Adipocyte (in vitro differentiated cells): ENCODE results near the gene ABCG5.

Experiments
- DNase-seq: peaks from one replicate; pipeline ENCODE4 v3.0.0-alpha.2; 2015; ENCODE audit warnings: low read depth
- H3K27me3 ChIP-seq: replicated peaks from 2 replicates; pipeline ENCODE4 v1.7.0; 2013; ENCODE audit warnings: mild to moderate bottlenecking, low read length, moderate library complexity; ENCODE audit not compliant: control insufficient read depth, insufficient read depth
- H3K36me3 ChIP-seq: 2 replicates; pipeline ENCODE4 v1.7.0; 2013; ENCODE audit warnings: low read length, mild to moderate bottlenecking, moderate library complexity; ENCODE audit not compliant: control insufficient read depth, insufficient read depth, severe bottlenecking
- H3K4me1 ChIP-seq: 2 replicates; pipeline ENCODE4 v1.7.0; 2013; ENCODE audit warnings: mild to moderate bottlenecking, low read length, moderate library complexity; ENCODE audit not compliant: control insufficient read depth, insufficient read depth
- H3K4me3 ChIP-seq: 2 replicates; pipeline ENCODE4 v1.7.0; 2013; ENCODE audit warnings: mild to moderate bottlenecking, low read length, moderate library complexity
- H3K9ac ChIP-seq: 2 replicates; pipeline ENCODE4 v1.7.0; 2013; ENCODE audit warnings: mild to moderate bottlenecking, low read length, moderate library complexity
- H3K9me3 ChIP-seq: 2 replicates; pipeline ENCODE4 v1.7.0; 2013; ENCODE audit warnings: mild to moderate bottlenecking, low read length, moderate library complexity; ENCODE audit not compliant: control insufficient read depth

Gene ABCG5

DNA sequence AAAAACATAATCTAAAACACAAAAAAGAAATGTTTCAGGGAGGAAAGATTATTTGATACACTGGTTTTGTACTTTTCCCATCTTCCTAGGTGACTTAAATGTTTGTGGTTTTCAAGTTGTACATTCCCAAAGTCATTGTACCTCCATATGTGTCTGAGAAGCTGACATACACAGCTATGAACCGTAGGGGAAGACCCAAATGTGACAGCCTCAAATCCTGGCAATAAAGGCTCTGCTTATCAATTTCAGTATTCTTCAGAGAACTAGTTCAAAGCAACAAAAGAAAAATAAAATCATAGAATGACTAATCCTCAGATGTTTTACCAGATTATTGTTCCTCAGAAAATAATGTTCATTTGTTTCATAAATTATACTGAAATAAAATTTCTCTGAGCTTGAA, 62.3 kb downstream of the ABCG5 start:
- Histone ChIP-seq H3K4me3 (no peak overlapping the region), H3K36me3 (peaks cover 16% of the 10 kb centered on the region), H3K9ac (no peak overlapping the region), H3K9me3 (no peaks in the 10 kb centered on the region), H3K4me1 (peaks cover 4% of the 10 kb centered on the region), H3K27me3 (no peaks in the 10 kb centered on the region)
- DNase-seq = no peak

DNA sequence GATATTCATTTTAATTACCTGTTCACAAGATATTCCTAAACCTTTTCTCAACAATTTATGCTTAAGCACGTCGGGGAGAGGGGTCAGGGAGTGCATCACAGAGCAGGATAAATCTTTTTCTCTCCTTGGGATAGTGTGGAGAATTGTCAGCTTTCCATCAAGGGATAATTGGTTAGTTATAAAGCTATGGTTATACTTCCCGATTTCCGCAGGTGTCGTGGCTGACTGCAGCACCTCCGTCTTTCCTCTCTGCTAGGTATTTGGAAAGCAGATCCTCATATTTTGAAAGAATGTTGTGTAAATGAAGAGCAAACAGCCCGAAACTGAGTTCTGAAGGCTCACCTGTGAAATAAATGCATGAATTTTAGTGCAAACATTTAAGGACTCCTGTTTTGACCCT, 64.0 kb downstream of the ABCG5 start:
- no peak for DNase-seq
- H3K27me3 ChIP-seq = no peaks in the 10 kb centered on the region
- H3K4me1 ChIP-seq = peaks cover 4% of the 10 kb centered on the region
- peak overlapping the region; percentile 86 for H3K9ac ChIP-seq
- no peaks in the 10 kb centered on the region for H3K9me3 ChIP-seq
- peak overlapping the region; percentile 87 for H3K4me3 ChIP-seq
- H3K36me3 ChIP-seq = peaks cover 16% of the 10 kb centered on the region

DNA sequence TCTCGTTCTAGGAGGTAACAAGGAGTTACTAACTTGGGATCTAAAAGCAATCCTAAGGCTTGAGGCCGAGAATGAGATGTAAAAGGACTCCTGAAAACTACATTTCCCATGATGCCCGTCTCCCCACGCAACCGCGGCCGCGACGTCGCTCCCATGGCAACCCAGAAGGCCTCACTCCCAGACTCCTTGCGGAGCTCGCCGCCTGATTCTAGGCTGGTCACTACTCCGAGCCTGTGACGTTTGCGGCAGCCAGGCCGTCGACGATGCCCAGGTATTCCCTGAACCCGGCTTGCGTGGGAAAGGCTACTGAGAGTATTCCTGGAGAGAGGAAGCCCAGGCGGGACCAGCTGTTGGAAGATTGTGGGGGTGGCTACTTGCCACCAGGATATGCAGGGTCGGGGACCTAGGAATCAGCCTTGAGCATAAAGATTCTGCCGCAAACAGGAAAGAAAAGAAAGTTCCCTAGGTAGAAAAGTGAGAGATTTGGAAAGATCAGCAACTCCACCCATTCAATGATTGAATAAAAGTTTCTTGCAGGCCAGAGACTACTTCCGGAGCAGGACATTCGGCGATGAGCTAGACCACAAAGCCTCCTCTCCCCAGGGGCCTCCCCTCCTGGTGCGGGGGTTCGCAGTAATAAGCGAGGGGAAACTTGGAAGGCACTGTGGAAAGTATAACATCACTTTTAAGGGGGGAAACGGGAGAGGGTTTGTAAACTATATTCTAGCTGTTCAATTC, 64.6 kb downstream of the ABCG5 start, which contains the start of gene DYNC2LI1:
DYNC2LI1 (plus strand) TSS at position 164 of the 738 bp plus-strand sequence; CDS start at position 264, 100 bp downstream.
- Histone ChIP-seq H3K27me3 (no peaks in the 10 kb centered on the region), H3K36me3 (peaks cover 12% of the 10 kb centered on the region), H3K9me3 (no peaks in the 10 kb centered on the region), H3K9ac (peak within 1 kb of the TSS; percentile 86), H3K4me3 (peak within 1 kb of the TSS; percentile 87), H3K4me1 (peaks cover 4% of the 10 kb centered on the region)
- DNase-seq = peak; percentile 97

DNA sequence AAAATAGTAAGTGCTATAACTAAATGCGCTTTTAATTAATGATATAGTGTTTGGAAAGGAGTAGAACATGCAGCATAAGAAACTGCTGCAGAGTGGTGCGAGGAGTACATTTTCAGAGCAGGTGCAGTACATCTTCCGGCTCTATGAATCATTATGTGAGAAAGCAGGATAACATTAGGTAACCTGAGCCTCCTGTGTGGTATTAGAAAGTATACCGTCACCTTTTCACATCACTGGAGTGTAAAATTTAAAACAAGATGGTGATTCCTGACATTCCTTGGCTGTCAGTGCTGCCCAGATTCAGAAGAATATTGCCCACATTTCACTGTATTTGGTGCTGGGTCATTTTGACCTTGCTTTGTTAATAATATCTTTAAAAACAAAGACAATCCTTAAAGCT, 72.6 kb downstream of the ABCG5 start:
- Histone ChIP-seq H3K4me1 (peaks cover 19% of the 10 kb centered on the region), H3K36me3 (no peaks in the 10 kb centered on the region), H3K27me3 (no peaks in the 10 kb centered on the region), H3K9me3 (peaks cover 2% of the 10 kb centered on the region), H3K9ac (no peak overlapping the region), H3K4me3 (no peak overlapping the region)
- DNase-seq = no peak

DNA sequence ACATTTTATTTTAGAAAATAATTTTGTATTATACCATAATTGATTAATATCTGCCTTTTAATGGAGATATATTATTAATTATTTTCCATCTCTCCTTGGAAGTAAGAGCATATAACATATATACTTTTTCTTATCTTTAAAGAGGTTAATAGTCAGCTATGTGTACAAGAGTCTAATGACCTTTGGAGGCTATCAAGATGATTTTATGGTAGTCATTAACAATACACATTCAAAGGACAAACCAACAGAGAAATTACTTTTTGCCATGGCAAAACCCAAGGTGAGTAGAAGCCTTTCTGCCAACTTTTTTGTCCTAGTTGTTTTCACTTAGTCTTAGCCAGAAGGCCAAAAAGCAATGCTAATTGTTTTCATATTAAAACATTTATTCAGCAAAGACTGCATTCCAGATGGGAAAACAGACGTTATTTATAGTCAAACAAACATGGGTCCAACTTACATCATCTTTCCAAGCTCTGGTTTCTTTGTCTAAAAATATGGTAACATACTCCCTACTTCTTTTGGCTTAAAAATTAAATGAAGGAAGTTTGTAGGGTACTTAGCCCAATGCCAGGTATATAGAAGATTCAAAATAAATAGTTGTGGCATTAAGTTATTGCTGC, 74.4 kb downstream of the ABCG5 start:
- H3K4me3 ChIP-seq = no peak overlapping the region
- no peak overlapping the region for H3K9ac ChIP-seq
- no peaks in the 10 kb centered on the region for H3K36me3 ChIP-seq
- peak; percentile 51 for DNase-seq
- no peaks in the 10 kb centered on the region for H3K27me3 ChIP-seq
- H3K4me1 ChIP-seq = peaks cover 29% of the 10 kb centered on the region
- peaks cover 2% of the 10 kb centered on the region for H3K9me3 ChIP-seq

DNA sequence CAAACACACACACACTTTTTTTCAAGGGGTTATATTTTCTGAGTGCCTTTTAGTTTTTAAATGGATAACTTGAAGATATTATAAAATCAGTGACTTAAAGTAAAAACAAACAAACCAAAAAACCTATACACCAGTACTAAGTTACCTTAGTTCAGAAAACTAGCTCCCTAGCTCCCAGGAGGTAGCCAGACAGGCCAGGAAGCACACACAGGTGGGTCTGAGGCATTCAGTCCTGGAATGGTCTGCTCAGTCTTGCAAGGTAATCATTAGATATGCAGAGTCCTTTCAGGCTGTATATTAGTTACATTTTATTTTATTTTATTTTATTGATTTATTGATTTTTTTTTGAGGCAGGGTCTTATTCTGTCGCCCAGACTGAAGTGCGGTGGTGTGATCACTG, 75.5 kb downstream of the ABCG5 start:
- Histone ChIP-seq H3K36me3 (no peaks in the 10 kb centered on the region), H3K4me3 (no peak overlapping the region), H3K9ac (no peak overlapping the region), H3K4me1 (peaks cover 40% of the 10 kb centered on the region), H3K27me3 (no peaks in the 10 kb centered on the region), H3K9me3 (peaks cover 2% of the 10 kb centered on the region)
- DNase-seq = no peak
